HepG2 (cell line): Measurements from ENCODE around the gene CES2. TPM values are rescaled to one million over a fixed set of nuclear protein-coding genes. Genes with fewer than 3 reads are reported as not detected.

Source experiments
- BHLHE40 ChIP-seq: IDR thresholded peaks from 2 replicates; pipeline ENCODE4 v1.6.1; 2011; ENCODE audit warnings: low read length, improper control_type of control experiment
- IRX3 ChIP-seq: sonication (generic); formaldehyde crosslinking; IDR thresholded peaks from 2 replicates; pipeline ENCODE4 v1.8.1; 2023; ENCODE audit warnings: mild to moderate bottlenecking, low read depth, missing genetic modification reagents, borderline replicate concordance
- KLF13 ChIP-seq: sonication (generic); formaldehyde crosslinking; IDR thresholded peaks from 2 replicates; pipeline ENCODE4 v1.4.0; 2020; ENCODE audit warnings: mild to moderate bottlenecking, missing genetic modification reagents
- NFIC ChIP-seq: IDR thresholded peaks from 2 replicates; pipeline ENCODE4 v1.6.1; 2012; ENCODE audit warnings: mild to moderate bottlenecking, low read length, inconsistent platforms
- POGK ChIP-seq: sonication (generic); formaldehyde crosslinking; conservative IDR thresholded peaks from 2 replicates; pipeline ENCODE4 v1.8.0; 2022; ENCODE audit warnings: mild to moderate bottlenecking, moderate library complexity, missing genetic modification reagents
- PREB ChIP-seq: sonication (generic); formaldehyde crosslinking; IDR thresholded peaks from 2 replicates; pipeline ENCODE4 v1.4.0; 2020; ENCODE audit warnings: missing genetic modification reagents
- SAP130 ChIP-seq: IDR thresholded peaks from 2 replicates; pipeline ENCODE4 v1.6.1; 2016; ENCODE audit warnings: low read depth
- TRIM22 ChIP-seq: fragments of 450-650 bp; IDR thresholded peaks from 2 replicates; pipeline ENCODE4 v1.6.1; 2017
- ZBTB10 ChIP-seq: sonication (generic); formaldehyde crosslinking; IDR thresholded peaks from 2 replicates; pipeline ENCODE4 v1.4.0; 2020; ENCODE audit warnings: missing genetic modification reagents, borderline replicate concordance
- ZNF282 ChIP-seq: fragments of 450-650 bp; IDR thresholded peaks from 2 replicates; pipeline ENCODE4 v1.6.1; 2018; ENCODE audit not compliant: partially characterized antibody
- ZNF512 ChIP-seq: sonication (generic); formaldehyde crosslinking; IDR thresholded peaks from 2 replicates; pipeline ENCODE4 v1.4.0; 2020; ENCODE audit warnings: mild to moderate bottlenecking, missing genetic modification reagents
- ZNF530 ChIP-seq: sonication (generic); formaldehyde crosslinking; IDR thresholded peaks from 2 replicates; pipeline ENCODE4 v1.5.0; 2020; ENCODE audit warnings: low read depth, mild to moderate bottlenecking, missing genetic modification reagents
- ZNF550 ChIP-seq: sonication (generic); formaldehyde crosslinking; IDR thresholded peaks from 2 replicates; pipeline ENCODE4 v1.4.0; 2020; ENCODE audit warnings: mild to moderate bottlenecking, missing genetic modification reagents, borderline replicate concordance
- ZNF687 ChIP-seq: sonication (generic); formaldehyde crosslinking; IDR thresholded peaks from 2 replicates; pipeline ENCODE4 v1.5.1; 2020; ENCODE audit warnings: mild to moderate bottlenecking, missing genetic modification reagents, moderate library complexity
- polyA plus RNA-seq, 8 experiments: library from polyadenylated mRNA; depleted of rRNA in 3 of 8; stranded (reverse) in 7 of 8; unstranded in 1 of 8; fragments of >200 nt; fragmentation: Illumina TruSeq in 4 of 8; extraction: Trizol in 4 of 8; gene quantifications; 2 replicates each; pipeline versions ENCODE4 v1.2.1 to v1.2.3, GENCODE V29; 2011 to 2016; ENCODE audit warnings: low read depth in 4 of 8, missing spikeins in 1 of 8, mixed read lengths in 1 of 8; ENCODE audit not compliant: insufficient read depth in 1 of 8
- total RNA-seq, 5 experiments: library from RNA; depleted of rRNA; stranded (reverse); fragments of >200 nt; fragmentation: Illumina TruSeq; extraction: Trizol; gene quantifications; 2 replicates each; pipeline ENCODE4 v1.2.3, GENCODE V29; 2016; ENCODE audit warnings: low read depth in 1 of 5

Gene CES2
- total and polyA plus RNA-seq, 2 of the 13 experiments (the other 11 are each of a cell fraction or from before 2014, with no cell fraction given): 50.6 to 63.8 TPM

- TF ChIP-seq ZNF687 (CRISPR knock-in tag) (peak; percentile 12; the same call in 1 of the 2 replicates), IRX3 (CRISPR knock-in tag) (no peak), TRIM22 (no peak), POGK (no peak), SAP130 (0 out of 2 replicates have a peak, but pooled peaks have one; percentile 14), ZNF282 (no peak), BHLHE40 (no peak), ZBTB10 (CRISPR knock-in tag) (no peak), PREB (CRISPR knock-in tag) (no peak), NFIC (no peak), KLF13 (CRISPR knock-in tag) (no peak), ZNF550 (no peak), ZNF530 (no peak), ZNF512 (0 out of 2 replicates have a peak, but pooled peaks have one; percentile 70)
Observed at GRCh38 chr16:66958857-66959703, 23.8 kb downstream of the CES2 start (continued).
